ENCODE data around the gene DBH.
A peak's percentile ranks its signal among the peaks of the same experiment; 100 is the strongest.

The DBH gene

DNA sequence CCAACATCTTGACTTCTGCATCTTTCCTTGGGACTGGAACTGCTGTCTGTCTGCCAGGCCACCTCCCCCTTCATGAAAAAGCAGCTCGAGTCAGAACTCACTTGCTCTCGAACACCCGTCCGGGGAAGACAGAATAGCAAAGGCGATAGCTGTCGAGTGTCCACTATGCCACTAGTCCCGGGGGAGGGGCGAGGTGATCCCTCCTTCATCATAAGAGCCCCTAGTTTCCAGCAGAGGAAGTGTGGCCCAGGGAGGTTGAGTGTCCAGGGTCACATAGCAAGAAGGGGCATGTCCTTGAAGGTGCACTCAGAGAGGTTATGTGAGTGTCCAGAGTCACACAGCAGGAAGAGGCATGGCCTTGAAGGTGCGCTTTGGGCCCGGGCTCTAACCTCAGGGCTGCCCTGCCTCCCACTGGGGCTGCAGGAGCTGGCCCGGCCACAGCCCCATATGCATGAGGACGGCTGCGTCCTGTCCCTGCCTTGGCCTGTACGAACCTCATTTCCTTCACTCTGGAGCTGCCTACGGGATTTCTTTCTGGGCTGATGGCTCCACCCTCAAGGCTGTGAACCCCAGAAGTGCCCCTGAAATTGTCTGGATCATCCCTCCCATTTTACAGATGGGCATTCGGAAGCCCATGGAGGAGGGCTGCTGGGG, 6.7 kb downstream of the DBH start:
- DNase-seq (ENCODE audit: low read depth in 1 of 2, low spot score in 1 of 2) = no peak

DNA sequence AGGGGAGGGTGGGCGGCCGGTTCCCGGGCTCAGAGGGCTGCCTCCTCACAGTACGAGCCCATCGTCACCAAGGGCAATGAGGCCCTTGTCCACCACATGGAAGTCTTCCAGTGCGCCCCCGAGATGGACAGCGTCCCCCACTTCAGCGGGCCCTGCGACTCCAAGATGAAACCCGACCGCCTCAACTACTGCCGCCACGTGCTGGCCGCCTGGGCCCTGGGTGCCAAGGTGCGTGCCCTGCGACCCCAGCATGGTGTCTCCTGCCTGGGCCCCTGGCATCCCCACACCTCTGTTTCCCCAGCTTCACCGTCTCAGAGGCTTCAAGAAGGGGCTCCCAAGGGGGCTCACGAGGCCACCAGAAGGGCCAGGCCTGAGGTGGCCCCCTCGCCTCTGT, 7.2 kb downstream of the DBH start:
- DNase-seq (ENCODE audit: low read depth in 1 of 2, low spot score in 1 of 2) = no peak

- DNase-seq (ENCODE audit: low read depth in 1 of 2, low spot score in 1 of 2) = no peak
Observed at GRCh38 chr9:133643978-133644760, 8.0 kb downstream of the DBH start.

DNA sequence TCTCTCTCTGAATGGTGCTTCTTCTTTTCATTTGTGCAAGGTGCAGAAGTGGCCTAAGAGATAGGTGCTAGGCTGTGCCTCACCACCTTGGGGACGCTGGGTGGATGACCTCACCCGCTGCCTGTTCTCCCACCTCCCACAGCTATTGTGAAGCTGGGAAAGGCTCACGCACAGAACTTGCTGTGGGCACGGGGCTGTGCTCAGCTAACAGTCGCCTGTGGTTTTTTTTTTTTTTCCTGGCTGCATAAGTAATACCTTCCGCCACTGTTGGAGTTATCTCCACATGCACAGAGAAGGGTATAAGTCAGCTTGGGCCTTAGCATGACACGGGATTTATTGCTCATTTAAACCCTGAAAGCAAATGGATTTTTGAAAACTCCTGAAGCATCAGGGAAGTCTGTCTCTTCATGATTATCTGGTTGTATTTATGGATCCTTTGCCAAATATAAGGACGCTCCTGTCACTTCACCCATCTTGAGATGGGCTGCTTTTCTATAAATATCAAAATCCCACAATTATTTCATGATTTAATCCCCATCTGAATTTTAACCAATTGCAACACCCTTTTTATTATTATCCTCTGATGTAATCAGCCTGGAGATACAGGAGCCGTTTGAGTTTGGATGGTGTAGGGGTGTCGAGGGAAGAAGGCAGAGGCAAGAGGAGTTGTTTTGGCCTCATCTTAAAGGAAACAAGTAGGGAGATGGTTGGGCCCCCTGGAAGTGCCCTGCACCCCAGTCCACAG, 9.0 kb downstream of the DBH start:
- no peak for DNase-seq (ENCODE audit: low read depth in 1 of 2, low spot score in 1 of 2)

GRCh38 chr9:133647148-133647547, 11.0 kb downstream of the DBH start:
- DNase-seq (ENCODE audit: low read depth in 1 of 2, low spot score in 1 of 2) = no peak

DNA sequence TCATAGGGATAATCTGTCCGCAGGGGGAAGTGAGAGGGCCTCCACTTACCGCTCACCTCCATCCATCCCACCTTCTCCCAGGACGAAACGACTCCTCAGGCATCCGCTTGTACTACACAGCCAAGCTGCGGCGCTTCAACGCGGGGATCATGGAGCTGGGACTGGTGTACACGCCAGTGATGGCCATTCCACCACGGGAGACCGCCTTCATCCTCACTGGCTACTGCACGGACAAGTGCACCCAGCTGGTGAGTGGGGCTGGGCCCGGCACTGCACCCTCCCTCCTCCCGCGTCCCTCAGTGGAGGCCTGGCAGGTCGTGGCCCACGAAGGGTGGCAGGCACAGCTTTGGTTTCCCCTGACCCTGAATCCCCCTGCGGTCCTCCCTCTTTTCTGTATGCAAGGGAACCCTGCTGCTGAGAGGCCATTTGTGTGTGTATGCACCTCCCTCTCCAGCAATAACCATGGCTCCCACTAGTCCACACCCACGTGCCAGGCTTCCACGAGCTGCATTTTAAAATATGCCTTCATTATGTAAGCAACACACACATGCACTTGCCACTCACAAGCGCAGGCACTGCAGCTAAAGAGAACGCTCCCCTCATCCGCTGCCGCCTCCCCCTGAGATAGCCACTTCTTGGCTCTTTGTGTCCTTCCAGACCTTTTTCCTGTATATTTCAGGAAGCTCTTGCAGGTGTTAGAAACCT, 11.8 kb downstream of the DBH start:
- DNase-seq (ENCODE audit: low read depth in 1 of 2, low spot score in 1 of 2) = no peak

DNA sequence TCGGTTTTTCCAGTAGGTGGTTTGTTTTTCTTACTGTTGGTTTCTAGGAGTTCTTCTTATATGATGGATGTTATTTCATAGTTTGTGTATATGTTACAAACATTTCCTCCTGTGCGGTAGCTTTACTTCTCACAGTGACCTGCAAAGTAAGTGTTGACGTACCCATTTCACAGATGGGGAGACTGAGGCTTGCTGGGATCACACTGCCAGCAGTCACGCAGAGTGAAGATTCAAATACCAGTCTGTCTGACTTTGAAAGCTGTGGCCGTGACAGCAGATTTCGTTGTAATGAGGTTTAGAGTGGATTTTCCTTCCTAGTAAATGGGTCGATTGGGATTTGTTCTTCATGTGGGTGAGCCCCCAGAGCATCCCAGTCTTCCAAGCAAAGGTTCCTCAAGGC, 13.0 kb downstream of the DBH start:
- no peak for DNase-seq (ENCODE audit: low read depth in 1 of 2, low spot score in 1 of 2)

DNA sequence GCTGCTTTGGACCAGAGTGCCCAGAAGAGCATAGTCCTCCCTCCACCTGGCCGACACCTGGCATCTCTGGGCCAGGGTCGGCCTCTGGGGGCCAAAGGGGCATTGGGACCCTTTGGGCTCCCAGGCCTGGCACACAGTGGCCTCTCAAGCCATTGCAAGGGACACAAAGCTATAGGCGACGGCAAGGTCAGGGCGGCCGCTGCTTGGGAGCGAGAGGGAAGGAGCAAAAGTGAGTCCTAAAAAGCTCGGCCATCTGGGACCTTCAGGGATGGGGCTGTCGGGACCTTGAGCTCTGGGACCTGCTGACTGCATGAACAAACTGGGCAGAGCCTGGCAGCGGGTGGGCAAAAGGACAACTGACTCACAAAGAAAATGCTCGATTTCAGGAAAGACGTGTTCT, 13.9 kb downstream of the DBH start:
- no peak for DNase-seq (ENCODE audit: low read depth in 1 of 2, low spot score in 1 of 2)

- no peak for DNase-seq (ENCODE audit: low read depth in 1 of 2, low spot score in 1 of 2)
Observed at GRCh38 chr9:133653638-133654037, 17.5 kb downstream of the DBH start.

DNA sequence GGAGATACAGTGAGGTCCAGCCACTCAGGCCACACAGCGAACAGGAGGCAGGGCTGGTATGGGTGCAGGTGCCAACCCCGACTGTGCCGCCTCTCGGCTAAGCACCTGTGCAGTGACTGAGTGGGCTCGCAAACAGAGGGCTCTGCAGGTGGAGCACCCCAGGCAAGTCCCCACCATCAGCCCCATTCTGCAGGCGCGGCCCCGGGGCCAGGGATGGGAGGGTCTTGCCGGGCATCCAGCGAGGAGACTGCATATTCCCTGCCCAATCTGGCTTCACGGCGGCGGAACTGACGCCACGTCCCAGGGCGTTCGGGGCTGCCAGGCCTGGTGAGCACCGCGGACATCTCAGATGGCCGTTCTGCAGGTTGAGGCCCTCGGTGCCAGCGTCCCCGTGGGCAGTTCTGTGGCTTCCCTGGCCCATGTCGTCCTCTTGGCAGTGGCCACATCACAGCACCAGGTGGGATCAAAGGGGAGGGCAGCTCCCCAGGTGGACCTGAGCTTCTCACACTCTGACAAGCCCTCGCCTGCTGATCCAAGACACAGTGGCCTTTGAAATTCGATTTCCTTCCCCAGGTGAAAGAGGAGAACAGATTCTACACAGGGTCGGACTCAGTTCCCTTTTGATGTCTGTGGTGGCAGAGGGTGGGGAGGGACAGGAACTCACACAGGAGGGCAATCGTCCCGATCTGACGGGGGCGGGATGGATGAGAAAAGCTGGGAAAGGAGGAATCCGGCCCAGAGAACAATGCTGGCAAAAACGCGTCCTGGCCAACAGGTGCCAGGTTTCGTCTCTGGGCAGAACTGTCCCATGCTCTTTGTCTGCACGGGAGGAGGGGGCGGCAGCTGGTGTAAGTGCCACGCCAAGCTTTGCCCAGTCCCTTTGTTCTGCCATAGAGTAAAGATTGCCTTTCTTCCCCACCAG, 18.8 kb downstream of the DBH start:
- DNase-seq (ENCODE audit: low read depth in 1 of 2, low spot score in 1 of 2) = no peak

- no peak for DNase-seq (ENCODE audit: low read depth in 1 of 2, low spot score in 1 of 2)
Observed at GRCh38 chr9:133655701-133656100, 19.5 kb downstream of the DBH start.

DNA sequence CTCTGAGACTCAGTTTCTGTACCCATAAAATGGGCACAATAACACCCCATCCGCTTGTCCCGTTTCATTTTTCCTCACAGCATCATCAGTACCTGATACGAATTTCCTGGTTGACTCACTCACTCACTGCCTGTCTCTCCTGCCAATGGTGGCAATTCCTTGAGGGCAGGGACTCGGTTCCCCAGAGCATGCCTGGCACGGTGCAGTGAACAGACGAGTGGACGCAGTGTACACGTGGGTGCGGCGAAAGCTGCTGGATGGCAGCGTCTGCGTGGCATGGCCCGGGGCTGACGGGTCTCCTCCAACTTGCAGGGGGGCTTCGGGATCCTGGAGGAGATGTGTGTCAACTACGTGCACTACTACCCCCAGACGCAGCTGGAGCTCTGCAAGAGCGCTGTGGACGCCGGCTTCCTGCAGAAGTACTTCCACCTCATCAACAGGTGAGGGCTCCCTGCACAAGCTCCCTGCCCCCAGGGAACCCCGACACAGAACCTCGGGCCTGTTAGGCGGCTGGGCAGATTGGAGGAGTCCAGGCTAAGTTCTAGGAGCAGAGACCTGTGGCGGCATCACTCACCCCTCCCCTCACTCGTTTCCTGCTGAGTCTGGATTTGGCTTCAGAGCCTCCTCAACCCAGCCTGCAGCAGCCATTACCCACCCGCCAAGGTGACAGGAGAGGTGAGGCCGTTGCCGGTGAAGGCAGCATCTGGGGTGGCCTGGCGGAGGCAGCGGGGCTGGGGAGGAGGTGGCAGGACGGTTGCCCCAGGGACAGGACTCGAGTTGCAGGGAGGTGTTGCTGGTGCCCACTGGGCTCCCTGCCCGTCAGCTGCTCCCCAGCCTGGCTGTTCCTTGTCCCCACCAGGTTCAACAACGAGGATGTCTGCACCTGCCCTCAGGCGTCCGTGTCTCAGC, 20.3 kb downstream of the DBH start:
- DNase-seq (ENCODE audit: low read depth in 1 of 2, low spot score in 1 of 2) = peak in 1 of 2 donors; percentile 35

DNA sequence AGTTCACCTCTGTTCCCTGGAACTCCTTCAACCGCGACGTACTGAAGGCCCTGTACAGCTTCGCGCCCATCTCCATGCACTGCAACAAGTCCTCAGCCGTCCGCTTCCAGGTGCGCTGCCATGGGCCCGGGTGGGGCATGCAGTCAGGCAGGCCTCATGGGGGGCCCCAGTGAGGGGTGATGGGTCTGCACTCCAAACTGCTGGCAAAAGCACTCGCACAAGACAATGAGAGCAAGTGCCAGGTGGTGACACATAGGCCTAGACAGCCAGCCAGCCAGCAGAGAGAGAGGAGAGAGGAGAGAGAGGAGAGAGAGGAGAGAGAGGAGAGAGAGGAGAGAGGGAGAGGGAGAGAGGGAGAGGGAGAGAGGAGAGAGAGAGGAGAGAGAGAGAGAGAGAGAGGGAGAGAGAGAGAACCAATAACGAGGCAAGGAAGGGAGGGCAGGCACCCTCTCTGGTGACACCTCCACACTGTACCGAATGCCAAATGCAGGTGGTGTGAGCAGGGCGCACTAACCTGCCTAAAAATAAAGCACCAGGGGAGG, 21.0 kb downstream of the DBH start:
- no peak for DNase-seq (ENCODE audit: low read depth in 1 of 2, low spot score in 1 of 2)

- DNase-seq (ENCODE audit: low read depth in 1 of 2, low spot score in 1 of 2) = no peak
Observed at GRCh38 chr9:133658442-133659431, 22.6 kb downstream of the DBH start.

DNA sequence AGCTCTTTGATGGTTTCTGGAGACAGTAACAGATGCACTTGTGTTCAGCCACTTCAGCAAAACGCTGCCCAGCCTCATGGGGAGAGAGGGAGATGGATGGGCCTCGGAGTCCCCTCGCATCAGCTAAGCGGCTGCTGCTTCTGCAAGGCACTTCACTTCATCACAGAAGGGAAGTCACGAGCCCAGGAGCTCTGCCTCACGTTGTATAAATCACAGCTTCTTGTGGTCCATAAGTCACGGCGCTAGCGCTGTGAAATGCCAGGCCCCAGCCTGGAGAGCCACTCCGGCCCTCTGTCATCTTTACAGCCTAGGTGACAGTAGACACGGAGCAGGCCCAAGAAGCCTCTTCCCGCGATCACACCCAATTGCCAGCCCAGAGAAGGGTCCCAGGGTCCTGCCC, 23.4 kb downstream of the DBH start:
- no peak for DNase-seq (ENCODE audit: low read depth in 1 of 2, low spot score in 1 of 2)

GRCh38 chr9:133661846-133662540, 25.8 kb downstream of the DBH start:
- no peak for DNase-seq (ENCODE audit: low read depth in 1 of 2, low spot score in 1 of 2)

Data from activated T-helper 1 cell treated with anti-CD3 and anti-CD28 coated beads, Interleukin-2, amount 50 U/mL, for 16 hours (primary cell).